OCI-LY3 (cell line): ENCODE measurements around the gene P2RY8.
"Not testable (repeated sequence)": the region's sequence is repeated elsewhere in the genome, so short reads cannot be mapped to it uniquely, and the experiment has no call there.

Experiments
- H2AFZ ChIP-seq: fragments of 200-600, 300-600 bp; shearing (Covaris generic); 2 replicates; pipeline ENCODE4 v1.6.0; 2014; ENCODE audit warnings: antibody characterized with exemption, low read depth, low read length
- H3K27ac ChIP-seq: fragments of 200-600, 300-600 bp; sonication (generic); 2 replicates; pipeline ENCODE4 v1.5.1; 2014; ENCODE audit warnings: mild to moderate bottlenecking, low read length, moderate library complexity, mixed read lengths
- H3K27me3 ChIP-seq: fragments of 200-600, 300-600 bp; sonication (generic); 2 replicates; pipeline ENCODE4 v1.6.1; 2014; ENCODE audit warnings: low read depth, low read length, mixed read lengths
- H3K36me3 ChIP-seq: fragments of 200-600, 300-600 bp; sonication (generic); replicated peaks from 2 replicates; pipeline ENCODE3; 2014; ENCODE audit warnings: low read depth, low read length, mixed read lengths
- H3K4me1 ChIP-seq: fragments of 300-600, 200-600 bp; sonication (generic); 2 replicates; pipeline ENCODE4 v1.6.1; 2014; ENCODE audit warnings: low read length, mixed read lengths
- H3K4me2 ChIP-seq: fragments of 200-600, 300-600 bp; sonication (generic); 2 replicates; pipeline ENCODE4 v1.6.1; 2014; ENCODE audit warnings: low read length, mixed read lengths
- H3K4me3 ChIP-seq: fragments of 300-600, 200-600 bp; sonication (generic); 2 replicates; pipeline ENCODE4 v1.5.1; 2014; ENCODE audit warnings: antibody characterized with exemption, mild to moderate bottlenecking, low read length, moderate library complexity
- H3K79me2 ChIP-seq: fragments of 300-600, 200-600 bp; shearing (Covaris generic); 2 replicates; pipeline ENCODE4 v1.6.1; 2014; ENCODE audit warnings: mild to moderate bottlenecking, low read length, mixed read lengths
- H3K9ac ChIP-seq: fragments of 300-600, 200-600 bp; shearing (Covaris generic); 2 replicates; pipeline ENCODE4 v1.6.0; 2014; ENCODE audit warnings: mild to moderate bottlenecking, low read length, moderate library complexity
- H3K9me3 ChIP-seq: fragments of 200-600, 300-600 bp; shearing (Covaris generic); 2 replicates; pipeline ENCODE4 v1.6.1; 2014; ENCODE audit warnings: low read length, mixed read lengths; ENCODE audit not compliant: insufficient read depth
- H4K20me1 ChIP-seq: fragments of 200-600, 300-600 bp; sonication (generic); 2 replicates; pipeline ENCODE4 v1.6.1; 2016; ENCODE audit warnings: low read length, mixed read lengths; ENCODE audit not compliant: insufficient read depth
- CTCF ChIP-seq: fragments of 200-600, 300-600 bp; sonication (generic); IDR thresholded peaks from 2 replicates; pipeline ENCODE4 v1.5.1; 2014; ENCODE audit warnings: antibody characterized with exemption, low read length, low read depth
- EZH2phosphoT487 ChIP-seq: fragments of 200-600 bp; shearing (Covaris generic); IDR thresholded peaks from 2 replicates; pipeline ENCODE4 v1.6.1; 2018; ENCODE audit warnings: antibody characterized with exemption, mixed run types, low read depth

The P2RY8 gene

DNA sequence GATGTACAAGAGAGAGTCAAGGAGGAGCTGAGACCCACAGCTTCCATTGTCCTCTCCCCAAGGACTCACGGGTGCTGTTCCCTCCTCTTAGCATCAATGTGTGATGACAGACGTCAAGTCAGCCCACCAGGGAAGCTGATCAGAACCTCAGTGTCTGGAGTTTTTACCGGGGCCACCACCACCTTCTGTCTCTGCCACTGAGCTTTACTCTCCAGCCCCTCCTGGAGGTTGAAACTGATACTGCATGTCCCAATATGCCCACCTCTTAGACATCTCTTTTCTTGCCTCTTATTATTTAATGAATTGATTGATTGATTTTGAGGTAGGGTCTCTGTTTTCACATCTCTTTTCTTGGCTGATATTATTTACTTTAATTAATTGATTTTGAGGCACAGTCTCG is 44.1 kb upstream of the P2RY8 start:
- no peak overlapping the region for H3K9ac ChIP-seq
- H3K27me3 ChIP-seq = no peaks in the 10 kb centered on the region
- no peaks in the 10 kb centered on the region for H3K36me3 ChIP-seq
- H3K27ac ChIP-seq = no peak overlapping the region
- H3K4me2 ChIP-seq = no peak overlapping the region
- no peak overlapping the region for H2AFZ ChIP-seq
- no peaks in the 10 kb centered on the region for H3K9me3 ChIP-seq
- TF ChIP-seq CTCF (peak; percentile 83), EZH2phosphoT487 (no peak)
- H3K79me2 ChIP-seq = no peaks in the 10 kb centered on the region
- H3K4me1 ChIP-seq = peaks cover 31% of the 10 kb centered on the region
- H3K4me3 ChIP-seq = no peak overlapping the region
- H4K20me1 ChIP-seq = no peaks in the 10 kb centered on the region

DNA sequence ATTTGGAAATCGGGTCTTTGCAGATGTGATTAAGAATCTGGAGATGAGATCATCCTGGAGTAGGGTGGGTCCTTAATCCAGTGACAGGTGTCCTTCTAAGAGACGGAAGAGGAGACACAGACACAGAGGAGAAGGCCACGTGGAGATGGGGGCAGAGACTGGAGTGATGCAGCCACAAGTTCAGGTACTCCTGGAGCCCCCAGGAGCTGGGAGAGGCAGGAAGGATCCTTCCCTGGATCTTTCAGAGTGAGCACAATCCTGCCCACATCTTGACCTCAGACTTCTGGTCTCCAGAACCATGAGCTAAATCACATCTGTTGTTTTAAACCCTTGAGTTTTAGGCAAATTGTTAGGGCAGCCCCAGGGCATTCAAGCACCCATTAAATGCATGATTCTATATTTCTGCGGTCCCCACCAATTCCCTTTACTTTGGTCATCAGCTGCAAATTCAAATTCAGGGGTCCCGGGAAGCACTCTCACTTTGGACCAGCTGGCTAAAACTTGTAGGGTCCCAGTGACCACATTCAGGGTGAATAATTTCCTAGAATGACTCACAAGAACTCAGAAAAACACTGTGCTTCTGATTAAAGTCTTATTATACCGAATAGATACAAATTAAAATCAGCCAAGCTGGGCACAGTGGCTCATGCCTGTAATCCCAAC is 41.7 kb upstream of the P2RY8 start:
- H3K4me2 ChIP-seq = peak overlapping the region; percentile 58
- H3K9ac ChIP-seq = no peak overlapping the region; the same call in 1 of the 2 replicates
- no peaks in the 10 kb centered on the region for H3K36me3 ChIP-seq
- no peaks in the 10 kb centered on the region for H4K20me1 ChIP-seq
- no peaks in the 10 kb centered on the region for H3K9me3 ChIP-seq
- peaks cover 31% of the 10 kb centered on the region for H3K4me1 ChIP-seq
- no peak for TF ChIP-seq EZH2phosphoT487
- TF ChIP-seq CTCF = no peak
- 0 out of 2 replicates have a peak, but pooled peaks cover 4% of the 10 kb centered on the region for H3K27me3 ChIP-seq
- H2AFZ ChIP-seq = peak overlapping the region; percentile 44
- H3K4me3 ChIP-seq = peak overlapping the region; percentile 24
- H3K27ac ChIP-seq = no peak overlapping the region
- no peaks in the 10 kb centered on the region for H3K79me2 ChIP-seq

- Histone ChIP-seq H3K9me3 (no peaks in the 10 kb centered on the region), H3K4me2 (no peak overlapping the region), H3K27me3 (0 out of 2 replicates have a peak, but pooled peaks cover 4% of the 10 kb centered on the region), H3K79me2 (no peaks in the 10 kb centered on the region), H3K27ac (no peak overlapping the region), H3K9ac (no peak overlapping the region), H3K4me3 (no peak overlapping the region), H3K4me1 (peaks cover 27% of the 10 kb centered on the region), H4K20me1 (no peaks in the 10 kb centered on the region), H3K36me3 (no peaks in the 10 kb centered on the region), H2AFZ (no peak overlapping the region)
- no peak for TF ChIP-seq CTCF
- TF ChIP-seq EZH2phosphoT487 = no peak
Observed at GRCh38 chrX:1577845-1578244, 40.9 kb upstream of the P2RY8 start.

DNA sequence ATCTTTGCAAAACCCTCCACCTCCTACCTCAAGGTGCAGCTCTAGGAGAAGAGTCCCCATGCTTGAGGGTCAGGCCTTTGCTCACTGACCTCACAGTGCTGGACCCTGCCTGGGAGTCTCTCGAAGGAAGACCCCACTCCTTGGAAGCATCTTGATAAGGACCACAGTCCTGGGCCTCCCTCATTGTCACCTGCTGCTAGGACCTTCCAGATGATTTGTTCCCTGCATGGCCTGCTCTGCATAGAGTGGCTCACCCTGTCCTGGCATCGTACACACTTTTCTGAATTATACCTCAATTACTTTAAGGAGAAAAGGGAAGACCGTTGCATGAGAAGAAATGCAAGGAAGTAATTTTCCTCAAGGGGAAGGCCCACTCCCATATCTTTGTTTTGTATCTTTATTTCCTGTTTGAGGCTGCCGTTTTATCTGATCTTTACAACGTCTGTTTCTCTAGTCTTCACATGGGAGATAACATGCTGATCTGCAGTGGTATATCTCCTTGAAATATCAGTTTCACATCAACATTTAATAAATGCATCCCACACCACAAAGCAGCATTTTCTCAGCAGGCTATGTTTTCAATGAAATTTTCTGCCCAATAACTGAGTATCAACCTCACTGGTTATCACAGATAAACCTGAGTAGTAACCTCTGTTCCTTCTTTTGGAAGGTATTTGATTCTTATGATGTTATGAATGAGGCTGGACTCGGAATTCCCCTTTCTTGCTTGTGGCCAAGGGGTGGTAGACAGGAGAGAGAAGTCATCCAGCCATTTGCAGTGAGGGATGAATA is 39.4 kb upstream of the P2RY8 start:
- no peaks in the 10 kb centered on the region for H3K79me2 ChIP-seq
- peaks cover 24% of the 10 kb centered on the region for H3K4me1 ChIP-seq
- no peaks in the 10 kb centered on the region for H3K36me3 ChIP-seq
- H3K4me2 ChIP-seq = no peak overlapping the region
- no peaks in the 10 kb centered on the region for H4K20me1 ChIP-seq
- H3K27me3 ChIP-seq = 0 out of 2 replicates have a peak, but pooled peaks cover 4% of the 10 kb centered on the region
- H3K9ac ChIP-seq = no peak overlapping the region
- H3K27ac ChIP-seq = no peak overlapping the region
- H3K9me3 ChIP-seq = no peaks in the 10 kb centered on the region
- no peak overlapping the region for H3K4me3 ChIP-seq
- no peak for TF ChIP-seq EZH2phosphoT487
- no peak for TF ChIP-seq CTCF
- H2AFZ ChIP-seq = no peak overlapping the region

GRCh38 chrX:1574181-1574580 is 37.2 kb upstream of the P2RY8 start:
- not testable (repeated sequence) for H3K27me3 ChIP-seq, H3K4me3 ChIP-seq, H4K20me1 ChIP-seq, H3K27ac ChIP-seq, H3K79me2 ChIP-seq, H2AFZ ChIP-seq, H3K36me3 ChIP-seq, H3K9ac ChIP-seq, H3K4me2 ChIP-seq, H3K9me3 ChIP-seq
- H3K4me1 ChIP-seq = peaks cover 19% of the 10 kb centered on the region
